ENCODE measurements around the gene RGL4. TPM values are rescaled to one million over a fixed set of nuclear protein-coding genes. Genes with fewer than 3 reads are reported as not detected.

Gene RGL4
- total RNA-seq, 2 donors from 2014 or later: not detected

- H3K27ac ChIP-seq: no peak overlapping the region
- no peak for DNase-seq (ENCODE audit: low spot score)
- H3K27me3 ChIP-seq: no peaks in the 10 kb centered on the region
- H3K4me1 ChIP-seq: peaks cover 0 to 26% of the 10 kb centered on the region in 2 donors
- H3K4me3 ChIP-seq: no peak overlapping the region
- H3K36me3 ChIP-seq: peaks cover 35% of the 10 kb centered on the region
- no peak for TF ChIP-seq CTCF (IDR thresholded peaks at IDR 0.05)
- H3K9me3 ChIP-seq: no peaks in the 10 kb centered on the region
These were observed 55.0 kb downstream of the RGL4 start for GRCh38 chr22:23745791-23746190.

Other genes with a start within 250 kb of the RGL4 start
- gene IGLL1, start 110.7 kb upstream of the RGL4 start, total RNA-seq: not detected
- not detected for gene DRICH1, start 58.7 kb upstream of the RGL4 start, total RNA-seq
- 1 to 10 TPM; 3.2 to 5.0 TPM for gene ZNF70, start 60.1 kb downstream of the RGL4 start, total RNA-seq
- gene VPREB3, start 63.4 kb downstream of the RGL4 start, total RNA-seq: not detected
- not detected for gene C22orf15, start 72.0 kb downstream of the RGL4 start, total RNA-seq
- 100 to 1,000 TPM; 213 to 319 TPM for gene CHCHD10, start 77.0 kb downstream of the RGL4 start, total RNA-seq
- 10 to 100 TPM in 1 of 2 donors, 1 to 10 TPM in 1; 2.2 to 12.3 TPM for gene MMP11, start 81.8 kb downstream of the RGL4 start, total RNA-seq
- 10 to 100 TPM; 41.4 to 45.9 TPM for gene SMARCB1, start 96.0 kb downstream of the RGL4 start, total RNA-seq
- gene DERL3, start 148.0 kb downstream of the RGL4 start, total RNA-seq: 10 to 100 TPM in 1 of 2 donors, 1 to 10 TPM in 1; 4.0 to 10.6 TPM
- 10 to 100 TPM; 10.6 to 15.5 TPM for gene SLC2A11, start 166.9 kb downstream of the RGL4 start, total RNA-seq
- 100 to 1,000 TPM; 176 to 273 TPM for gene MIF, start 203.4 kb downstream of the RGL4 start, total RNA-seq